HEK293 (cell line): Measurements from ENCODE around the gene ISL2.

Experiments
- BCL11A ChIP-seq: fragments of 450-650 bp; formaldehyde crosslinking; IDR thresholded peaks from 2 replicates; pipeline ENCODE4 v1.5.1; 2016; ENCODE audit warnings: low read depth, missing biosample characterization, missing genetic modification characterization
- ELK4 ChIP-seq: IDR thresholded peaks from 2 replicates; pipeline ENCODE4 v1.6.1; 2011; ENCODE audit warnings: mild to moderate bottlenecking, low read depth, low read length, borderline replicate concordance
- IKZF3 ChIP-seq: fragments of 450-650 bp; IDR thresholded peaks from 2 replicates; pipeline ENCODE4 v1.5.0; 2018; ENCODE audit warnings: missing biosample characterization, mild to moderate bottlenecking, missing genetic modification characterization, moderate library complexity
- INSM2 ChIP-seq: fragments of 450-650 bp; formaldehyde crosslinking; IDR thresholded peaks from 2 replicates; pipeline ENCODE4 v1.5.1; 2016; ENCODE audit warnings: missing biosample characterization, missing genetic modification characterization
- KLF8 ChIP-seq: fragments of 450-650 bp; formaldehyde crosslinking; IDR thresholded peaks from 2 replicates; pipeline ENCODE4 v1.5.1; 2016; ENCODE audit warnings: missing biosample characterization, missing genetic modification characterization
- SETDB1 ChIP-seq: IDR thresholded peaks from one replicate; pipeline ENCODE4 v1.6.1; 2017; ENCODE audit warnings: mild to moderate bottlenecking, low read length, moderate library complexity, mixed read lengths; ENCODE audit not compliant: insufficient read length
- SP3 ChIP-seq: fragments of 450-650 bp; formaldehyde crosslinking; IDR thresholded peaks from 2 replicates; pipeline ENCODE4 v1.5.1; 2016; ENCODE audit warnings: missing biosample characterization, missing genetic modification characterization
- TSHZ1 ChIP-seq: fragments of 450-650 bp; formaldehyde crosslinking; IDR thresholded peaks from 2 replicates; pipeline ENCODE4 v1.5.1; 2016; ENCODE audit warnings: missing biosample characterization, missing genetic modification characterization, borderline replicate concordance
- ZEB2 ChIP-seq: fragments of 450-650 bp; formaldehyde crosslinking; IDR thresholded peaks from 2 replicates; pipeline ENCODE4 v1.5.1; 2016; ENCODE audit warnings: missing biosample characterization, missing genetic modification characterization
- ZFP69B ChIP-seq: fragments of 450-650 bp; formaldehyde crosslinking; IDR thresholded peaks from 2 replicates; pipeline ENCODE4 v1.5.1; 2016; ENCODE audit warnings: missing biosample characterization, missing genetic modification characterization
- ZIC2 ChIP-seq: fragments of 450-650 bp; formaldehyde crosslinking; IDR thresholded peaks from 2 replicates; pipeline ENCODE4 v1.5.1; 2016; ENCODE audit warnings: missing biosample characterization, missing genetic modification characterization
- ZNF157 ChIP-seq: fragments of 450-650 bp; formaldehyde crosslinking; IDR thresholded peaks from 2 replicates; pipeline ENCODE4 v1.5.1; 2016; ENCODE audit warnings: missing biosample characterization, missing genetic modification characterization
- ZNF211 ChIP-seq: fragments of 450-650 bp; formaldehyde crosslinking; IDR thresholded peaks from 2 replicates; pipeline ENCODE4 v1.5.1; 2016; ENCODE audit warnings: low read depth, missing biosample characterization, missing genetic modification characterization
- ZNF274 ChIP-seq, 2 experiments: fragments of 200-500 bp in 1 of 2; fragments of 450-650 bp in 1 of 2; sonication (Bioruptor generic) in 1 of 2; formaldehyde crosslinking in 1 of 2; IDR thresholded peaks; 2 replicates each; pipeline versions ENCODE4 v1.5.1 to v1.6.1; 2014 to 2016; ENCODE audit warnings: borderline replicate concordance in 1 of 2, inconsistent platforms in 1 of 2, low read length in 1 of 2, missing biosample characterization in 1 of 2, missing genetic modification characterization in 1 of 2
- ZNF335 ChIP-seq: fragments of 450-650 bp; formaldehyde crosslinking; conservative IDR thresholded peaks from 2 replicates; pipeline ENCODE4 v1.5.1; 2016; ENCODE audit warnings: missing biosample characterization, missing genetic modification characterization
- ZNF398 ChIP-seq: fragments of 450-650 bp; formaldehyde crosslinking; IDR thresholded peaks from 2 replicates; pipeline ENCODE4 v1.5.1; 2017; ENCODE audit warnings: missing biosample characterization, missing genetic modification characterization
- ZNF426 ChIP-seq: fragments of 450-650 bp; formaldehyde crosslinking; IDR thresholded peaks from 2 replicates; pipeline ENCODE4 v1.5.1; 2017; ENCODE audit warnings: missing biosample characterization, missing genetic modification characterization, mild to moderate bottlenecking, inconsistent platforms, moderate library complexity
- ZNF513 ChIP-seq: fragments of 450-650 bp; IDR thresholded peaks from 2 replicates; pipeline ENCODE4 v1.5.1; 2018; ENCODE audit warnings: missing biosample characterization, missing genetic modification characterization
- ZNF514 ChIP-seq: fragments of 450-650 bp; formaldehyde crosslinking; IDR thresholded peaks from 2 replicates; pipeline ENCODE4 v1.5.1; 2016; ENCODE audit warnings: missing biosample characterization, missing genetic modification characterization
- ZNF529 ChIP-seq: fragments of 450-650 bp; formaldehyde crosslinking; IDR thresholded peaks from 2 replicates; pipeline ENCODE4 v1.5.1; 2017; ENCODE audit warnings: missing genetic modification characterization, missing biosample characterization; ENCODE audit not compliant: insufficient replicate concordance
- ZNF549 ChIP-seq: fragments of 450-650 bp; IDR thresholded peaks from 2 replicates; pipeline ENCODE4 v1.5.1; 2018; ENCODE audit warnings: missing biosample characterization, missing genetic modification characterization, mild to moderate bottlenecking, inconsistent platforms, moderate library complexity
- ZNF639 ChIP-seq: fragments of 450-650 bp; formaldehyde crosslinking; IDR thresholded peaks from 2 replicates; pipeline ENCODE4 v1.5.1; 2016; ENCODE audit warnings: missing biosample characterization, missing genetic modification characterization
- ZNF677 ChIP-seq: fragments of 450-650 bp; IDR thresholded peaks from 2 replicates; pipeline ENCODE4 v1.5.0; 2018; ENCODE audit warnings: missing biosample characterization, mild to moderate bottlenecking, missing genetic modification characterization, moderate library complexity
- ZNF692 ChIP-seq: fragments of 450-650 bp; formaldehyde crosslinking; IDR thresholded peaks from 2 replicates; pipeline ENCODE4 v1.5.1; 2016; ENCODE audit warnings: missing biosample characterization, missing genetic modification characterization
- ZNF830 ChIP-seq: fragments of 450-650 bp; IDR thresholded peaks from 2 replicates; pipeline ENCODE4 v1.5.0; 2018; ENCODE audit warnings: missing biosample characterization, missing genetic modification characterization, low read depth, mild to moderate bottlenecking, moderate library complexity
- ZXDB ChIP-seq: fragments of 450-650 bp; formaldehyde crosslinking; IDR thresholded peaks from 2 replicates; pipeline ENCODE4 v1.5.1; 2016; ENCODE audit warnings: missing biosample characterization, missing genetic modification characterization

The ISL2 gene

GRCh38 chr15:76312540-76313174, 23.9 kb upstream of the ISL2 start (continued):
- TF ChIP-seq ZNF830 (tag by site-specific recombination) (no peak), INSM2 (tag by site-specific recombination) (no peak), TSHZ1 (tag by site-specific recombination) (0 out of 2 replicates have a peak, but pooled peaks have one; percentile 18), ZNF274 (IDR thresholded peaks at IDR 0.05; ENCODE audit: low read length) (no peak), ZNF274 (tag by site-specific recombination; IDR thresholded peaks at IDR 0.05; ENCODE audit: borderline replicate concordance) (no peak), ZNF335 (tag by site-specific recombination) (peak; percentile 67), SETDB1 (no peak), ZNF677 (tag by site-specific recombination) (no peak), IKZF3 (no peak), ZNF398 (tag by site-specific recombination) (no peak), ZNF157 (tag by site-specific recombination) (no peak), ZNF513 (tag by site-specific recombination) (no peak), ZIC2 (tag by site-specific recombination) (no peak), ZNF211 (tag by site-specific recombination) (no peak), BCL11A (tag by site-specific recombination) (no peak), ZNF549 (tag by site-specific recombination) (no peak), ZNF514 (tag by site-specific recombination) (no peak), ZEB2 (0 out of 2 replicates have a peak, but pooled peaks have one; percentile 22), ZNF692 (no peak), KLF8 (tag by site-specific recombination) (peak; percentile 62; the same call in 1 of the 2 replicates), SP3 (tag by site-specific recombination) (0 out of 2 replicates have a peak, but pooled peaks have one; percentile 38), ZFP69B (tag by site-specific recombination) (0 out of 2 replicates have a peak, but pooled peaks have one; percentile 9), ZNF426 (tag by site-specific recombination) (no peak), ZNF529 (tag by site-specific recombination) (no peak), ZNF639 (tag by site-specific recombination) (peak; percentile 57; the same call in 1 of the 2 replicates), ELK4 (no peak), ZXDB (tag by site-specific recombination) (peak; percentile 68; the same call in 1 of the 2 replicates)
